Type B pancreatic cell (in vitro differentiated cells): ENCODE data around the gene PTPA. TPM values are rescaled to one million over a fixed set of nuclear protein-coding genes. Genes with fewer than 3 reads are reported as not detected.
"Not testable (repeated sequence)": the region's sequence is repeated elsewhere in the genome, so short reads cannot be mapped to it uniquely, and the experiment has no call there.

Source experiments
- DNase-seq: peaks from one replicate; pipeline ENCODE4 v3.0.0; 2021; ENCODE audit warnings: mixed read lengths; ENCODE audit not compliant: unreplicated experiment; ENCODE audit errors: extremely low spot score
- H3K27ac Mint-ChIP-seq: 2 replicates; pipeline ENCODE4 v1.8.0; 2021; ENCODE audit warnings: mild to moderate bottlenecking, mixed read lengths
- H3K27me3 Mint-ChIP-seq: 2 replicates; pipeline ENCODE4 v1.8.0; 2021; ENCODE audit warnings: mixed read lengths
- H3K36me3 Mint-ChIP-seq: 2 replicates; pipeline ENCODE4 v1.8.0; 2021; ENCODE audit warnings: mixed read lengths
- H3K4me1 Mint-ChIP-seq: one replicate; pipeline ENCODE4 v1.8.0; 2021; ENCODE audit warnings: mixed read lengths; ENCODE audit not compliant: unreplicated experiment
- H3K4me3 Mint-ChIP-seq: 2 replicates; pipeline ENCODE4 v1.8.0; 2021; ENCODE audit warnings: mild to moderate bottlenecking, mixed read lengths
- H3K9me3 Mint-ChIP-seq: 2 replicates; pipeline ENCODE4 v1.8.0; 2021; ENCODE audit warnings: mixed read lengths
- total RNA-seq: library from RNA; stranded (reverse); gene quantifications from 2 replicates; pipeline ENCODE4 v1.2.1, GENCODE V29; 2021; ENCODE audit warnings: low replicate concordance
- TF ChIP-seq, protein P1 (sequence below): fragments of 200-600 bp; sonication (generic); conservative IDR thresholded peaks from 2 replicates; pipeline ENCODE4 v1.5.0; 2021; ENCODE audit warnings: antibody characterized with exemption, mild to moderate bottlenecking

Gene PTPA
- total RNA-seq, 1 donor from 2014 or later: 102 TPM

DNA sequence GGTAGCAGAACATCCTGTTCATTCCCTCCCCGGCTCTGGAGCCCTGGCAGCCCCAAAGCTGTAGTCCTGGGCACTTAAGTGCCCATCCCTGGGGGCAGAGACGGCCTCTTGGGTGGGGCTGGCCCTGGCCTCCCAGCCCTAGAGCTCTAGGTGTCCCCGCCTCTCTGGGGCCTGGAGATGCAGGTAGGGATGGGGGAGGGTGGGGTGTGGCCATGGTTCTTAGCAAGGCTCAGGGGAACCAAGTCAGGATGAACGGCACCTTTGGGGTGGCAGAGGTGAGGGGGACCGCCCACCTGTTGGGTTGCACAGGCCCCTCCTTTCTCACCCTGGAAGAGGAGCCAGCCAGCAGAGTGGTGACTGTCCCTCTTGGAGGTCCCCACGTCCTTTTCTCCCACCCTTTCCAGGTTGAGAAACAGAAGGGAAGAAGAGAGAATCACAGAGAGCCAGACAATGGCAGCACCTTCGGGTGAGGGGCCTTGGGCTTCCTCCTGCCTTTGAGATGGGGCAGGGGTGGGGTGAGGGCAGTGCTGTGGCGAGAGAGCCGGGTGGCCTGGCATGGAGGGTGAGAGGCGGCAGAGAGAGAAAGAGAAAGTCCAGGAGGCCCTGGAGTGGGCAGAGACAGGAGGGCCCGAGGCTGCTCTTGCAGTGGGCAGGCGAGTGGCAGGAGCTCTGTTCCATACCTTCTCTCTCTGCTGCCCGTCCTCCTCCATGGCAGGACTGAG is 3.0 kb upstream of the PTPA start:
- no peak for DNase-seq
- Mint-ChIP-seq H3K27me3 (peaks cover 4% of the 10 kb centered on the region), H3K9me3 (no peaks in the 10 kb centered on the region), H3K4me3 (peak overlapping the region; percentile 95), H3K27ac (no peak overlapping the region), H3K4me1 (peaks cover 9% of the 10 kb centered on the region), H3K36me3 (no peaks in the 10 kb centered on the region)
- TF ChIP-seq, protein P1, sequence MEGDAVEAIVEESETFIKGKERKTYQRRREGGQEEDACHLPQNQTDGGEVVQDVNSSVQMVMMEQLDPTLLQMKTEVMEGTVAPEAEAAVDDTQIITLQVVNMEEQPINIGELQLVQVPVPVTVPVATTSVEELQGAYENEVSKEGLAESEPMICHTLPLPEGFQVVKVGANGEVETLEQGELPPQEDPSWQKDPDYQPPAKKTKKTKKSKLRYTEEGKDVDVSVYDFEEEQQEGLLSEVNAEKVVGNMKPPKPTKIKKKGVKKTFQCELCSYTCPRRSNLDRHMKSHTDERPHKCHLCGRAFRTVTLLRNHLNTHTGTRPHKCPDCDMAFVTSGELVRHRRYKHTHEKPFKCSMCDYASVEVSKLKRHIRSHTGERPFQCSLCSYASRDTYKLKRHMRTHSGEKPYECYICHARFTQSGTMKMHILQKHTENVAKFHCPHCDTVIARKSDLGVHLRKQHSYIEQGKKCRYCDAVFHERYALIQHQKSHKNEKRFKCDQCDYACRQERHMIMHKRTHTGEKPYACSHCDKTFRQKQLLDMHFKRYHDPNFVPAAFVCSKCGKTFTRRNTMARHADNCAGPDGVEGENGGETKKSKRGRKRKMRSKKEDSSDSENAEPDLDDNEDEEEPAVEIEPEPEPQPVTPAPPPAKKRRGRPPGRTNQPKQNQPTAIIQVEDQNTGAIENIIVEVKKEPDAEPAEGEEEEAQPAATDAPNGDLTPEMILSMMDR: no peak

DNA sequence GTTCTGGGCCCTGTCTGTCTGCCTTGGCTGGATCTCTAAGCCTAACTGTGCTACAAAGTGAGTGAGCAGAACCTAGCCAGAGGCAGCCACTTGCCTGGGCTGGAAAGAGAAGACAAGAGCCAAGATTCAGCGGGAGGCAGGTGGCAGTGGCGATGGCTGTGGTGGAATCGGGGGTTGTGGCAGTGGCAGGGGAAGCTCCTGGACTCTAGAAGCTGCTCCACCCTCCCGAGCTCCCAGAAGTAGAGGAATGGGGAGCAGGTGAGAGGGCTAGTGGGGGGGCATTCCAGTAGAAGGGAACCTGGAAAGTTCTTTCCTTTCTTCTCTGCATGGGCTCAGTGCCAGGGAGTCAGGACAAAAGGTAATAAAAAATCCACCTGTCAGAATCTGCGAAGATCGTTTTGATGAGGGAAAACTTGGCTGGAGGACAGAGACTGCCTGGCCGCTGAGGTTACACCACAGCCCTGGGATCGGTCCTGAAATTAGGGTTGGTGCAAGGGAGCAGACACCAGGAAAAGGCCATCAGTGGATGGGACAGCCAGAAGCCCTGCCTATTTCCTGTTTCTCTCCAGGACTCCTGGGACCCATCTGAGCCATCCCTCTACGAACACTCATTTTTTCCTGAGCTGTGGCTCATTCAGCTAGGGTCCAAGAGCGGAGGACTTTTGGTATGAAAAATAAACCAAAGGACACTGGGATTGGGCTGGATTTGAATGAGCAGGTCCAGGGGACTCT is 2.2 kb upstream of the PTPA start:
- Mint-ChIP-seq H3K4me3 (peak overlapping the region; percentile 95), H3K27me3 (peaks cover 4% of the 10 kb centered on the region), H3K9me3 (no peaks in the 10 kb centered on the region), H3K27ac (peak overlapping the region; percentile 75), H3K4me1 (peaks cover 9% of the 10 kb centered on the region), H3K36me3 (no peaks in the 10 kb centered on the region)
- TF ChIP-seq, protein P1: no peak
- no peak for DNase-seq

DNA sequence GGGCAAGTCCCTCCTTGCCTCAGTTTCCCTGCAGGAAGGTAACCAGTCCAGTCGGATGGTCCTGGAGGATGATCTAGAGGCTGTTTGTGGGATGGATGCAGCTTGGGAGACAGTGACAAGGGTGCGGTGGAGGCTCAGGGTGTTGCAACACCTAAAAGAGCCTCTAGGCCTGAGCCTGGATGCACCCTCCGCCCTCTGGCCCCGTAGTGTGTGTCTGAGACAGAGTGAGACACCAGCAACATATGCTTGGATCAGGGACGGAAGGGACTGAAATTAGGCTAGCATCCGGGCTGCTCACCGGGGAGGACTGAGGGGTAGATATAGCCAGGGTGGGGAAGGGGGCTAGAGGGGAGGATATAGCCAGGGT is 1.7 kb upstream of the PTPA start:
- Mint-ChIP-seq H3K9me3 (no peaks in the 10 kb centered on the region), H3K4me3 (peak overlapping the region; percentile 95), H3K36me3 (no peaks in the 10 kb centered on the region), H3K27me3 (peaks cover 4% of the 10 kb centered on the region), H3K4me1 (peaks cover 13% of the 10 kb centered on the region), H3K27ac (peak overlapping the region; percentile 75)
- TF ChIP-seq, protein P1: no peak
- no peak for DNase-seq

DNA sequence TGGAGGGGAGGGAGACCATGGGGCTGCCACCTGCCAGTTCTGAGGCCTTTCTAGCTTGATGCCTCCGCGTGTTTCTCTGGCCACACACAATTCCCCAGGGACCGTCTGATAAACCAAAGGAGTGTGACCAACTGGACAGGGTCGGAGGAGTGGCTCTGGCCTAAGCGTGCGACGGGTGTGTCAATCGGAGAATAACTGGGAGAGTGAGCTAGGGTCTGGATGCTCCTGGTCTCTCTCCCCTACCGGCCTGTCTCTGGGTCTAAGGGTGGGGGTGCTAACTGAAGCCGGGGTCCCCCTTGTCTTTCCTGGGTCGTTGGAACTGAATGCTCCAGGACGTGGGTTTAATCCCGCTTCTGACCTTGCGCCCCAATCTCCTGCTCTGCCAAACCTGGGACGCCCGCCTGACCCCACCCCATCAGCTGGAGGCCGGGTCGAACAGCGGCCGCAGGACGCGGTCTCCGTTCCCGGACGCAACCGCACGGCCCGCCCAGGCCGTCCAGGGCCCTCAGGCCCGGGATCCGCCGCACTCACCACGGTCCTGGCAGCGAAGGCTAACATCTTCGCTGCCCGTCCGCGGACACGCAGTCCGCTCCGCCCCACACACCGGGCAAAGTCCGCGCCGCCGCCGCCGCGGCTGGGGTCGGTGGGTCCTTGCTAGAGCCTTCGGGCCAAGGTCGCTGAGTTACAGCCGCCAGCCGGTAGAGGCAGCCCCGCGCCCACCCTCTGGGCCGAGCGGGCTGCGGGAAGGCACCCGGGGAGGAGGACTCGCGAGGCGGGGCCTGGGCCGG is 1.1 kb upstream of the PTPA start:
- TF ChIP-seq, protein P1: no peak
- DNase-seq: no peak
- H3K9me3 Mint-ChIP-seq: no peaks in the 10 kb centered on the region
- H3K27me3 Mint-ChIP-seq: peaks cover 4% of the 10 kb centered on the region
- H3K4me3 Mint-ChIP-seq: peak overlapping the region; percentile 95
- no peak overlapping the region for H3K27ac Mint-ChIP-seq
- no peaks in the 10 kb centered on the region for H3K36me3 Mint-ChIP-seq
- H3K4me1 Mint-ChIP-seq: peaks cover 19% of the 10 kb centered on the region

DNA sequence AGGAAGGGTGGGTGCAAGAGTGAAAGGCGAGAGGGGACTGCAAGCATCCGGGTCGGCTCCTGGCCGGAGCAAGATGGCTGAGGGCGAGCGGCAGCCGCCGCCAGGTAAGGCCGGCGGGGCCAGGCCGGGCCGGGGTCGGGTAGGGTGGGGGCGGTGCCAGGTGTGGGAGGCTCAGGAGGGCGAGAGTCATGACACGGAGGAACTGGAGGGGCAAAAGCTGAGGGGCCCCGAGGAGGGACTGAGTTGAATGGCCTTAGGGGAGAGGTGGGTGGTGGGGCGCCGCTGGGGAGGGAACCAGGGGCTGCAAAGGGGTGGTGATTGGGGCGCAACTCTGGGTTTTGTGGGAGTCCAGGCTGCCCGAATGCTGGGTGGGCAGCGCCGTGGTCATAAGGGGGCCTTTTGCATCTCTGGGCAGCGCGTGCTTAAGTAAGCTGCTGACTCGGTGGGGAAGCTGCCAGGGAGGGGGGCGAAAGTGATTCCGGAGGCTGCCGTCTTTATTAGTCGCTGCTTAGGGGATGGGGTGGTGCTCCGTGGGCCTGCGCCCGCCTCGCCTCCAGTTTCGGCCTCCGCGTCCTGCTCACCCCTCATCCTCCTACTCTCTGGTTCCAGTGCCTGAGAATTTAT is 425 bp downstream of the PTPA start:
- peak overlapping the region; percentile 93 for H3K27ac Mint-ChIP-seq
- peaks cover 22% of the 10 kb centered on the region for H3K4me1 Mint-ChIP-seq
- no peaks in the 10 kb centered on the region for H3K9me3 Mint-ChIP-seq
- TF ChIP-seq, protein P1: no peak
- DNase-seq: no peak
- no peaks in the 10 kb centered on the region for H3K36me3 Mint-ChIP-seq
- peak overlapping the region; percentile 95 for H3K4me3 Mint-ChIP-seq
- H3K27me3 Mint-ChIP-seq: peaks cover 4% of the 10 kb centered on the region

DNA sequence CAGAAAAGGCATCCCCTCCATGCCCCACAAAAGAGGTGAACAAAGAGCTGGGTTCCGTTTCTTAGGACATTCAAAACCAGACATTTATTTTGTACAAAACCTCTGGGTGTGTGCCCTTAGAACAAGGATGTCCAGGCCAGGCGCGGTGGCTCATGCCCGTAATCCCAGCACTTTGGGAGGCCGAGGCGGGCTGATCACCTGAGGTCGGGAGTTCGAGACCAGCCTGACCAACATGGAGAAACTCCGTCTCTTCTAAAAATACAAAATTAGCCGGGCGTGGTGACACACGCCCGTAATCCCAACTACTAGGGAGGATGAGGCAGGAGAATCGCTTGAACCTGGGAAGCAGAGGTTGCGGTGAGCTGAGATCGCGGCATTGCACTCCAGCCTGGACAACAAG is 1.3 kb downstream of the PTPA start:
- H3K36me3 Mint-ChIP-seq: not testable (repeated sequence)
- H3K4me1 Mint-ChIP-seq: peaks cover 22% of the 10 kb centered on the region

More for the DNA sequence above, 1.3 kb downstream of the PTPA start:
- not testable (repeated sequence) for H3K9me3 Mint-ChIP-seq, H3K27ac Mint-ChIP-seq, DNase-seq, H3K27me3 Mint-ChIP-seq
- peak overlapping the region; percentile 95 for H3K4me3 Mint-ChIP-seq
